Measurements from ENCODE around the gene TWNK. TPM values are rescaled to one million over a fixed set of nuclear protein-coding genes. Genes with fewer than 3 reads are reported as not detected.
A peak's percentile ranks its signal among the peaks of the same experiment; 100 is the strongest.

Gene TWNK
- total RNA-seq, 2 donors from 2014 or later = 5.3 to 16.6 TPM

GRCh38 chr10:100984672-100985177 lies 2.6 kb upstream of the TWNK start:
- H3K9me3 ChIP-seq = no peaks in the 10 kb centered on the region
- H3K27ac ChIP-seq = no peak overlapping the region
- H3K4me1 ChIP-seq (ENCODE audit: control insufficient read depth in 1 of 2, low read depth in 2 of 2) = peaks cover 17 to 24% of the 10 kb centered on the region in 2 donors
- no peak for DNase-seq (ENCODE audit: low spot score)
- ATAC-seq (ENCODE audit: insufficient number of reproducible peaks, low FRiP score, low read depth) = no peak
- H3K4me3 ChIP-seq = no peak overlapping the region
- no peaks in the 10 kb centered on the region for H3K27me3 ChIP-seq (replicated peaks; ENCODE audit: insufficient read depth)
- TF ChIP-seq, protein P1, sequence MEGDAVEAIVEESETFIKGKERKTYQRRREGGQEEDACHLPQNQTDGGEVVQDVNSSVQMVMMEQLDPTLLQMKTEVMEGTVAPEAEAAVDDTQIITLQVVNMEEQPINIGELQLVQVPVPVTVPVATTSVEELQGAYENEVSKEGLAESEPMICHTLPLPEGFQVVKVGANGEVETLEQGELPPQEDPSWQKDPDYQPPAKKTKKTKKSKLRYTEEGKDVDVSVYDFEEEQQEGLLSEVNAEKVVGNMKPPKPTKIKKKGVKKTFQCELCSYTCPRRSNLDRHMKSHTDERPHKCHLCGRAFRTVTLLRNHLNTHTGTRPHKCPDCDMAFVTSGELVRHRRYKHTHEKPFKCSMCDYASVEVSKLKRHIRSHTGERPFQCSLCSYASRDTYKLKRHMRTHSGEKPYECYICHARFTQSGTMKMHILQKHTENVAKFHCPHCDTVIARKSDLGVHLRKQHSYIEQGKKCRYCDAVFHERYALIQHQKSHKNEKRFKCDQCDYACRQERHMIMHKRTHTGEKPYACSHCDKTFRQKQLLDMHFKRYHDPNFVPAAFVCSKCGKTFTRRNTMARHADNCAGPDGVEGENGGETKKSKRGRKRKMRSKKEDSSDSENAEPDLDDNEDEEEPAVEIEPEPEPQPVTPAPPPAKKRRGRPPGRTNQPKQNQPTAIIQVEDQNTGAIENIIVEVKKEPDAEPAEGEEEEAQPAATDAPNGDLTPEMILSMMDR (IDR thresholded peaks at IDR 0.05) = no peak
- H3K36me3 ChIP-seq = peaks cover 6% of the 10 kb centered on the region

GRCh38 chr10:100985336-100985735 lies 2.0 kb upstream of the TWNK start:
- peaks cover 6% of the 10 kb centered on the region for H3K36me3 ChIP-seq
- no peak for ATAC-seq (ENCODE audit: insufficient number of reproducible peaks, low FRiP score, low read depth)
- H3K9me3 ChIP-seq = no peaks in the 10 kb centered on the region
- peaks cover 17 to 24% of the 10 kb centered on the region in 2 donors for H3K4me1 ChIP-seq (ENCODE audit: control insufficient read depth in 1 of 2, low read depth in 2 of 2)
- no peaks in the 10 kb centered on the region for H3K27me3 ChIP-seq (replicated peaks; ENCODE audit: insufficient read depth)
- TF ChIP-seq, protein P1 (IDR thresholded peaks at IDR 0.05) = no peak
- H3K27ac ChIP-seq = no peak overlapping the region
- H3K4me3 ChIP-seq = no peak overlapping the region
- no peak for DNase-seq (ENCODE audit: low spot score)

- Histone ChIP-seq H3K9me3 (no peaks in the 10 kb centered on the region), H3K4me3 (peak overlapping the region; percentile 89), H3K27ac (peak overlapping the region; percentile 63 to 68), H3K36me3 (peaks cover 10% of the 10 kb centered on the region), H3K27me3 (replicated peaks; ENCODE audit: insufficient read depth) (no peaks in the 10 kb centered on the region), H3K4me1 (ENCODE audit: control insufficient read depth in 1 of 2, low read depth in 2 of 2) (peaks cover 17 to 24% of the 10 kb centered on the region in 2 donors)
- ATAC-seq (ENCODE audit: insufficient number of reproducible peaks, low FRiP score, low read depth) = no peak
- TF ChIP-seq, protein P1 (IDR thresholded peaks at IDR 0.05) = no peak
- DNase-seq (ENCODE audit: low spot score) = no peak
These were observed 756 bp upstream of the TWNK start for GRCh38 chr10:100986623-100986951.

GRCh38 chr10:100987685-100988049 lies 324 bp downstream of the TWNK start:
- peak overlapping the region; percentile 29 to 68 for H3K27ac ChIP-seq
- ATAC-seq (ENCODE audit: insufficient number of reproducible peaks, low FRiP score, low read depth) = no peak
- H3K9me3 ChIP-seq = no peaks in the 10 kb centered on the region
- H3K27me3 ChIP-seq (replicated peaks; ENCODE audit: insufficient read depth) = no peaks in the 10 kb centered on the region
- no peak for DNase-seq (ENCODE audit: low spot score)
- TF ChIP-seq, protein P1 (IDR thresholded peaks at IDR 0.05) = no peak
- H3K4me3 ChIP-seq = peak overlapping the region; percentile 89
- H3K36me3 ChIP-seq = peaks cover 9% of the 10 kb centered on the region
- peaks cover 17 to 24% of the 10 kb centered on the region in 2 donors for H3K4me1 ChIP-seq (ENCODE audit: control insufficient read depth in 1 of 2, low read depth in 2 of 2)

- Histone ChIP-seq H3K9me3 (no peaks in the 10 kb centered on the region), H3K4me3 (peak overlapping the region; percentile 89), H3K27me3 (replicated peaks; ENCODE audit: insufficient read depth) (no peaks in the 10 kb centered on the region), H3K27ac (no peak overlapping the region), H3K4me1 (ENCODE audit: control insufficient read depth in 1 of 2, low read depth in 2 of 2) (peaks cover 17 to 24% of the 10 kb centered on the region in 2 donors), H3K36me3 (peaks cover 9% of the 10 kb centered on the region)
- no peak for DNase-seq (ENCODE audit: low spot score)
- TF ChIP-seq, protein P1 (IDR thresholded peaks at IDR 0.05) = no peak
- ATAC-seq (ENCODE audit: insufficient number of reproducible peaks, low FRiP score, low read depth) = no peak
These were observed 823 bp downstream of the TWNK start for GRCh38 chr10:100988166-100988565.
